Measurements from ENCODE around the gene KIF21B.

DNA sequence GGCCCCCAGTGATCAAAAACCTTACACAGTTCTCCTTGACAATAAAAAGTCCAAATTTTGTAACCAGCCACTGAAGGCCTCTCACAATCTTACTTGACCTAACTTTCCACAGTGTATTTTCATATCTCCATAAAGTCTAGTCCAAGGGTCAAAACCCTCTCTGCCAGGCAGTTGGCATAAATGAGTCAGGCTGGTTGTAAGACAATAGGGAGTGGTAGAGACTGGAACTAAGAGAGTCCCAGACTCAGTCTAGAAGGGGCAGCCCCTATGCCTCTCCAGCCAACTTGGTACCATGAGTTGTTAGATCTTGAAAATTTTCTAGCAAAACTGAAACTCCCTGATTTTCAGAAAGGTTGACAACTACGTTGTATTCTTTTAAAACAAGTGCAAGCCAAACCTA, 21.0 kb downstream of the KIF21B start:
- no peak for TF ChIP-seq ELF4 (IDR thresholded peaks at IDR 0.05)
- no peak for TF ChIP-seq FOXA1 (IDR thresholded peaks at IDR 0.05)
- no peak for TF ChIP-seq LEF1 (IDR thresholded peaks at IDR 0.05; ENCODE audit: borderline replicate concordance)
- TF ChIP-seq SP1 (IDR thresholded peaks at IDR 0.05): no peak
- TF ChIP-seq FOXK2 (IDR thresholded peaks at IDR 0.05): no peak
- TF ChIP-seq FOXM1 (IDR thresholded peaks at IDR 0.05; ENCODE audit: borderline replicate concordance): no peak
- no peak for TF ChIP-seq HDGF (IDR thresholded peaks at IDR 0.05; ENCODE audit: borderline replicate concordance)
- no peak for TF ChIP-seq BHLHE40 (IDR thresholded peaks at IDR 0.05; ENCODE audit: borderline replicate concordance)
- no peak for TF ChIP-seq ARNT (IDR thresholded peaks at IDR 0.05)
- TF ChIP-seq SUZ12 (IDR thresholded peaks at IDR 0.05): no peak

All from HEK293T (cell line).